Cardiac muscle cell (in vitro differentiated cells and primary cell): ENCODE results near the gene MT1E. TPM values are rescaled to one million over a fixed set of nuclear protein-coding genes. Genes with fewer than 3 reads are reported as not detected.

ENCODE experiments used
- DNase-seq, 2 donors: peaks; one replicate each; pipeline versions ENCODE4 v3.0.0 to v3.0.0-alpha.2; 2010 to 2017; ENCODE audit warnings: low read depth in 1 of 2, low spot score in 1 of 2
- H3K27ac ChIP-seq: fragments of 200-600 bp; sonication (generic); 2 replicates; pipeline ENCODE4 v1.5.1; 2016
- H3K27me3 ChIP-seq: fragments of 200-600 bp; sonication (generic); 2 replicates; pipeline ENCODE4 v1.6.0; 2016; ENCODE audit warnings: control low read depth
- H3K36me3 ChIP-seq: fragments of 200-600 bp; sonication (generic); 2 replicates; pipeline ENCODE4 v1.5.1; 2016; ENCODE audit warnings: control low read depth
- H3K4me1 ChIP-seq: fragments of 200-600 bp; sonication (generic); 2 replicates; pipeline ENCODE4 v1.8.1; 2017; ENCODE audit warnings: low read depth, mild to moderate bottlenecking, mixed run types
- H3K4me3 ChIP-seq: fragments of 200-600 bp; sonication (generic); 2 replicates; pipeline ENCODE4 v1.5.1; 2016; ENCODE audit warnings: mild to moderate bottlenecking
- H3K9me3 ChIP-seq: fragments of 200-600 bp; sonication (generic); 2 replicates; pipeline ENCODE4 v1.5.1; 2017; ENCODE audit warnings: low read depth, mild to moderate bottlenecking, control low read depth
- polyA plus RNA-seq: library from polyadenylated mRNA; unstranded; fragments of >200 nt; fragmentation: Nextera tagmentation; extraction: Ambion mirVana; gene quantifications from 2 replicates; pipeline ENCODE4 v1.2.1, GENCODE V29; 2016
- total RNA-seq: library from RNA; depleted of rRNA; stranded (reverse); fragments of >200 nt; gene quantifications from 2 replicates; pipeline ENCODE4 v1.2.3, GENCODE V29; 2016
- TF ChIP-seq, protein P1 (sequence below): IDR thresholded peaks from 2 replicates; pipeline ENCODE4 v1.5.1; 2012; ENCODE audit warnings: low read depth, mild to moderate bottlenecking, low read length

Gene MT1E
- total and polyA plus RNA-seq, 2 experiments from 2014 or later, result 3.6 to 4.7 TPM

DNA sequence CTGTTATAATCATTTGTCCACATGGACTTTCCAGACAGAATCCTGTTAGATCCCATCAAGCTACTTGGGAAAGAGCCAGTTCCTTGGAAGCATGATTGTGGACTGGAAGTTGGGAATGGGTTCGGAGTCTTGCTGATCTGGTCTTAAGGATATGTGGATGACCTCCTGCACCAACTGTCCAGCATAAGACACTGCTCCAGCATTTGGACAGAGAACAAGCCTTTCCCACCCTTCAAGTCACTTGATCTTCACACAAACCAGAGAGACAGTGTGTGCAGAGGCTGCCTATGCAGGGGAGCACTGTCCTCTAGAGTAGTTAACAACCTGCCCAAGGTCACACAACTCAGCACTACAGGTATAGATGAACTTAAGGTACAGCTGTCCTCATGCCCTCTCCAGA lies 20.3 kb downstream of the MT1E start:
- Histone ChIP-seq H3K27me3 (peaks cover 100% of the 10 kb centered on the region), H3K36me3 (no peaks in the 10 kb centered on the region), H3K27ac (no peak overlapping the region), H3K4me1 (peaks cover 5% of the 10 kb centered on the region), H3K4me3 (no peak overlapping the region), H3K9me3 (no peaks in the 10 kb centered on the region)
- TF ChIP-seq, protein P1, sequence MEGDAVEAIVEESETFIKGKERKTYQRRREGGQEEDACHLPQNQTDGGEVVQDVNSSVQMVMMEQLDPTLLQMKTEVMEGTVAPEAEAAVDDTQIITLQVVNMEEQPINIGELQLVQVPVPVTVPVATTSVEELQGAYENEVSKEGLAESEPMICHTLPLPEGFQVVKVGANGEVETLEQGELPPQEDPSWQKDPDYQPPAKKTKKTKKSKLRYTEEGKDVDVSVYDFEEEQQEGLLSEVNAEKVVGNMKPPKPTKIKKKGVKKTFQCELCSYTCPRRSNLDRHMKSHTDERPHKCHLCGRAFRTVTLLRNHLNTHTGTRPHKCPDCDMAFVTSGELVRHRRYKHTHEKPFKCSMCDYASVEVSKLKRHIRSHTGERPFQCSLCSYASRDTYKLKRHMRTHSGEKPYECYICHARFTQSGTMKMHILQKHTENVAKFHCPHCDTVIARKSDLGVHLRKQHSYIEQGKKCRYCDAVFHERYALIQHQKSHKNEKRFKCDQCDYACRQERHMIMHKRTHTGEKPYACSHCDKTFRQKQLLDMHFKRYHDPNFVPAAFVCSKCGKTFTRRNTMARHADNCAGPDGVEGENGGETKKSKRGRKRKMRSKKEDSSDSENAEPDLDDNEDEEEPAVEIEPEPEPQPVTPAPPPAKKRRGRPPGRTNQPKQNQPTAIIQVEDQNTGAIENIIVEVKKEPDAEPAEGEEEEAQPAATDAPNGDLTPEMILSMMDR, result no peak
- DNase-seq, result no peak

DNA sequence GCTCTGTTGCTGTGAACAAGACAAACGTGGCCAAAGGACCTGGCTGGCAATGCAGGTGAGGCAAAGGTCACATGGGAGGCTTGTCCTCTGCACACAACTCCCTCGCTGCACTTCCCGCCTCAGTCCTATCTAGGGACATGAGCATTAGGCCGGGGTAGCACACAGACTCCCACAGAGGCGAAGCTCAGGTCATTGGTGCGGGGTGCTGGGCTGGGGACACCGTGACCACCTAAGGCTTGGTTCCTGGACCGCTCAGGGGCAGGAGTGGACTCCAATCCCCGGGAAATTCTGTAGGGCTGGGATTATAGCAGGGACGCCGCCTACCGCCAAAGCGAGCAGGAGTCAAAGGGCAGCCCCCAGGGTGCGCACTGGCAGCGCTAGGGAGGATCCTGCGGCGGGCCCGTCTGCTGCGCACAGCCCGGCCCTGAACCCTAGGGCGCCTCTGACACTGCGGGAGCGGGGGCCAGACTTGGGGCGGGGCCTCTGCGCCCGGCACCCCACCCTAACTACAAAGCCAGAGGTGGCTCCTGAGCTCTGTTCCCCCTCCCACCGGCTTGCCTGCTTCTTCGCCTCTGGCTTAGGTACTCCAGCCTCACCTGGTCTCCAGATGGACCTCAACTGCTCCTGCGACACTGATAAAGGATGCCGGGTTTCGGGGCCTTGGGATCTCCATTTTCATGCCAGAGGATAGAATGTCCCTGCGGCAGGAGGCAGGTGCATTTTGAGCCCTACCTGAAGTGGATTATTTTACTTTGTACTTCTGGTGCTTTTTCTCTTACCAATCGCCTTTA lies 22.3 kb downstream of the MT1E start:
- Histone ChIP-seq H3K36me3 (no peaks in the 10 kb centered on the region), H3K27ac (no peak overlapping the region), H3K9me3 (no peaks in the 10 kb centered on the region), H3K4me3 (no peak overlapping the region), H3K4me1 (peaks cover 5% of the 10 kb centered on the region), H3K27me3 (peaks cover 100% of the 10 kb centered on the region)
- DNase-seq, result no peak
- TF ChIP-seq, protein P1, result no peak

DNA sequence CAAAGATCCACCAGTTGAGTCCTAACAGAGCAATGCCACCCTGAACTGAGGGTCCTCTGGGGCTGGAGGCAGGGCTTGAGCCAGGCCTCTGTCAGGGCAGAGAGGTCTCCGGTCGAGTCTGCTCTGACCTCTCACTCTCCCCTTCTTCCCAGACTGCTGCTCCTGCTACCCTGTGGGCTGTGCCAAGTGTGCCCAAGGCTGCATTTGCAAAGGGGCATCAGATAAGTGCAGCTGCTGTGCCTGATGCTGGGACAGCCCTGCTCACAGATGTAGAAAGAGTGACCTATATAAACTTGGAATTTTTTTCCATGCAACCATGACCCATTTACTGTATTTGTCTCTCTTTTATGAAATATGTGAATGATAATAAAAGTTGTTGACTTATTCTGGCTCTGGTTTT lies 23.7 kb downstream of the MT1E start:
- no peak for DNase-seq
- H3K4me1 ChIP-seq, result no peaks in the 10 kb centered on the region
- H3K9me3 ChIP-seq, result no peaks in the 10 kb centered on the region
- H3K36me3 ChIP-seq, result no peaks in the 10 kb centered on the region
- peaks cover 97% of the 10 kb centered on the region for H3K27me3 ChIP-seq
- TF ChIP-seq, protein P1, result no peak
- H3K27ac ChIP-seq, result no peak overlapping the region
- no peak overlapping the region for H3K4me3 ChIP-seq

DNA sequence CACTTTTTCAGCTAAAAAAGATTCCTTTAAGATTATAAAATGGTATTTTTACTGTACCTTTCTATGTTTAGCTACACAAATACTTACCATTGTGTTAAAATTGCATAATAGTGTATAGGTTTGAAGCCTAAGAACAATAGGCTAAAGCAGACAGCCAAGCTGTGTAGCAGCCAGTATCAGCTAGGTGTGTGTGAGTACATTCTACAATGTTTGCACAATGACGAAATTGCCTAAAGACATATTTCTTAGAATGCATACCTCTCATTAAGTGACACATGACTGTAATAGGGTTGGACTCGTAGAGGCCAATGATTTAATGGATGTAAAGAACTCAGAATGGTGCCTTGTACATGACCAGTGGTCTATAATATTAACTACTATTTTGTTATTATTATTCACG lies 24.2 kb downstream of the MT1E start:
- no peak overlapping the region for H3K4me3 ChIP-seq
- H3K27me3 ChIP-seq, result peaks cover 95% of the 10 kb centered on the region
- DNase-seq, result no peak
- no peak overlapping the region for H3K27ac ChIP-seq
- TF ChIP-seq, protein P1, result no peak
- no peaks in the 10 kb centered on the region for H3K36me3 ChIP-seq
- no peaks in the 10 kb centered on the region for H3K9me3 ChIP-seq
- no peaks in the 10 kb centered on the region for H3K4me1 ChIP-seq

DNA sequence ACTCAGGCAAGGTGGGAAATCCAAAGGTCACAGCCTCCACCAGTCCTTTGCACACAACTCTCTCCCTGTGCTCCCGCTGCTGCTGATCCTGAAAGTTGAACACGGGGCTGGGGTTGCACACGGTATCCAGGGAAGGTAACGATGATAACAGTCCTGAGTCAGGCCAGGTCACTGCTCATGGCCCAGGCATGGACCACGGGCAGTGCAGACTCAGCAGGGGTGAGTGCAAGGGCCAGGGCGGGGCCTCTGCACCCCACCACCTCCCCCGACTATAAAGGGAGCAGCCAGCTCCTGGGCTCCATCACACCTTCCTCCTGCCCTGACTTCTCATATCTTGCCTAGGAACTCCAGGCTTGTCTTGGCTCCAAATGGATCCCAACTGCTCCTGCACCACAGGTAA lies 26.0 kb downstream of the MT1E start, which contains the start of gene MT1B:
Gene MT1B, plus strand, starts transcription at position 301 of the 400 bp plus-strand sequence. Its CDS starts 68 bp downstream, at position 369.
- TF ChIP-seq, protein P1, result no peak
- DNase-seq, result no peak

More for the DNA sequence above, 26.0 kb downstream of the MT1E start, which contains the start of gene MT1B:
- no peaks in the 10 kb centered on the region for H3K9me3 ChIP-seq
- H3K27ac ChIP-seq, result no peak within 1 kb of the TSS
- H3K4me3 ChIP-seq, result no peak within 1 kb of the TSS
- H3K4me1 ChIP-seq, result no peaks in the 10 kb centered on the region
- H3K27me3 ChIP-seq, result peaks cover 95% of the 10 kb centered on the region
- H3K36me3 ChIP-seq, result no peaks in the 10 kb centered on the region
